GM18505 (cell line): Measurements from ENCODE around the gene MAT2B.
"Not testable (repeated sequence)": the region's sequence is repeated elsewhere in the genome, so short reads cannot be mapped to it uniquely, and the experiment has no call there.

Experiments
- ATAC-seq: cut with Tn5 transposase; IDR thresholded peaks from one replicate; pipeline ENCODE4 v1.9.1; 2021; ENCODE audit not compliant: unreplicated experiment
- POLR2A ChIP-seq: IDR thresholded peaks from 4 replicates; pipeline ENCODE4 v1.6.1; 2011; ENCODE audit warnings: borderline replicate concordance; ENCODE audit not compliant: insufficient read depth, insufficient read length; ENCODE audit errors: extremely low read depth

The MAT2B gene

GRCh38 chr5:163512526-163512925, 7.1 kb downstream of the MAT2B start:
- ATAC-seq, result no peak

GRCh38 chr5:163525096-163525495, 19.7 kb downstream of the MAT2B start:
- no peak for TF ChIP-seq POLR2A
- ATAC-seq, result no peak

More at GRCh38 chr5:163512526-163512925, 7.1 kb downstream of the MAT2B start:
- TF ChIP-seq POLR2A, result no peak

- ATAC-seq, result no peak
- TF ChIP-seq POLR2A, result no peak
These were observed 24.3 kb downstream of the MAT2B start for GRCh38 chr5:163529698-163530097.

DNA sequence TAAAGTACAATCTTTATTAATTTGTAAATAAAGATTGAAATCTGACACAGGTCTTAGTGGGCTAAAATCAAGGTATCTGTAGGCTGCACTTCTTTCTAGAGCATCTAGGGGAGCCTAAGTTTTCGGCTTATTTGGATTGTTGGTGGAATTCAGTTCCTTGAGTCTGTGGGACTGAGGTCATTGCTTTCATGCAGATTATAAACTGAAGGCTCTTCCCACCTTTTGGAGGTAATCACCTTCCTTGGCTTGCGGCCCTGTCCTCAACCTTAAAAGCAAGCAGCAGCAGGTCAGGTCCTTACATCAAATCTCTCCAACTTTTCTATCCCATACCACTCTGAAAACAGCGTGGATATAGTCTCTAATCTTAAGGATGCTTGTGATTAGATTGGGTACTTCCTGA, 25.9 kb downstream of the MAT2B start:
- no peak for ATAC-seq
- no peak for TF ChIP-seq POLR2A

GRCh38 chr5:163532171-163533084, 27.0 kb downstream of the MAT2B start:
- TF ChIP-seq POLR2A, result no peak
- ATAC-seq, result no peak

- no peak for TF ChIP-seq POLR2A
- no peak for ATAC-seq
These were observed 27.8 kb downstream of the MAT2B start for GRCh38 chr5:163533223-163533622.

DNA sequence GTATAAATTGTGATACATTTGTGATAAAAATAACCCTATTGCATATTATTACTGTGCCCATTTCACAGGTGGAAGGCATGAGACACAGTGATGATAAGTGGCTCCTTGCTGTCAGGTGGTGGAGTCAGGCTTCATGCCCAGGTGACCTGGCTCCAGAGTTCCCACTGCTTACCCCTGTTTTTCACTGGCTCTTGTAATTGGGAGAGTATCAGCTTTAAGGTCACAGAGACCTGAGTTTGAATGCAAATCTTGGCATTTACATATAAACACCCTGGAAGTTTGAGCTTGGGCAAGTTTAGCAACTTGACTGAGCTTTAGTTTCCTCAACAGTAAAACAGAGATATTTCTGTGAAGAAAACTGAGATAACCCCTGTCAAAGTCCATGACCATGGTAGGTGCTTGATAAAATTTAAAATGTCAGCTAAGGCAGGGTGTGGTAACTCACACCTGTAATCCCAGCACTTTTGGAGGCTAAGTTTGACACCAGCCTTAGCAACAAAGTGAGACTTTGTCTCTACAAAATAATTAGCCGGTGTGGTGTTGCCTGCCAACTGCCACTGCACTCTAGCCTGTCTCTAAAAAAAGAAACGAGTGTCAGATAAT, 29.2 kb downstream of the MAT2B start:
- no peak for TF ChIP-seq POLR2A
- ATAC-seq, result no peak

GRCh38 chr5:163535290-163535689, 29.9 kb downstream of the MAT2B start:
- ATAC-seq, result no peak
- TF ChIP-seq POLR2A, result no peak

DNA sequence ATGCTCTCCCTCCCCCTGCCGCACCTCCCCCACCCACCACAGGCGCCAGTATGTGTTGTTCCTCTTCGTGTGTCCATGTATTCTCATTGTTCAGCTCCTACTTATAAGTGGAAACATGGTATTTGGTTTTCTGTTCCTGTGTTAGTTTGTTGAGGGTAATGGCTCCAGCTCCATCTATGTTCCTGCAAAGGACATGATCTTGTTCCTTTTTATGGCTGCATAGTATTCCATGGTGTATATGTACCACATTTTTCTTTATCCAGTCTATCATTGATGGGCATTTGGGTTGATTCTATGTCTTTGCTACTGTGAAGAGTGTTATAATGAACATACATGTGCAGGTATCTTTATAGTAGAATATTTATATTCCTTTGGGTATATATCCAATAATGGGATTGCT, 31.0 kb downstream of the MAT2B start:
- ATAC-seq, result not testable (repeated sequence)

DNA sequence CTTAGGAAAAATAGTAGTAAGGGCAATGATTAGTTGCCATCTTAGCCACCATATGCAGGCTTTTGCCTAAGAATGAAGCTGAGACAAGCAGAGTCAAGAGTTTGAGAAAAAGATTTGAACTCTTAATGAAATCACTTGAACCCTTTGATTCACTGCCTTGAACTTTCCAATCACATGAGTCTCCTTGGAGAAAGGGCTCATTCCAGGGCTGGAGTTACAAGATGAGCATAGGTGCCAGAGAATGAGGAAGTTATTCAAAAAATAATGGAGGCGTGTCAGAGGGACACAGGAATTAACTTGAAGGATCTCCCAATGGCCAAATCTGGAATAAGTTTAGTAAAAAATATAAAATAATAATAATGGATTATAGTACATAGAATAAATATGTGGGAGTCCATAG, 35.3 kb downstream of the MAT2B start:
- ATAC-seq, result no peak
- no peak for TF ChIP-seq POLR2A

DNA sequence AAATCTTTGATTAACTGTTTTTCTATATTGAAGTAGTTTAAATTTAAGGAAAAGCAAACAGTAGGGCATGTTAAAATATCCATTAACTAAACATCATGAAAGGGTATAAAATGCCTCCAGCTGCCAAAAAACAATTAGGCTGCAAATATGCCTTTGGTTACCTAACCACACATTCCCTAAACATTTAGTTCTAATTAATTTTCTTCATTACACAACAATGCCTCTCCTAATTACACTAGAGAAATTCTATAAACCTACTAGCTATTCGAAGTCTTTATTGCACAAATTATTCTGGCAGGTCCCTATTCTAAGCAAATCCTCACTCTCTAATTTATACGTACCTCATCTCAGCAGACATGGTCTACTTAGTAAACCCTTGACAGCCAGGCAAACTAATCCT, 37.4 kb downstream of the MAT2B start:
- TF ChIP-seq POLR2A, result no peak
- ATAC-seq, result no peak

DNA sequence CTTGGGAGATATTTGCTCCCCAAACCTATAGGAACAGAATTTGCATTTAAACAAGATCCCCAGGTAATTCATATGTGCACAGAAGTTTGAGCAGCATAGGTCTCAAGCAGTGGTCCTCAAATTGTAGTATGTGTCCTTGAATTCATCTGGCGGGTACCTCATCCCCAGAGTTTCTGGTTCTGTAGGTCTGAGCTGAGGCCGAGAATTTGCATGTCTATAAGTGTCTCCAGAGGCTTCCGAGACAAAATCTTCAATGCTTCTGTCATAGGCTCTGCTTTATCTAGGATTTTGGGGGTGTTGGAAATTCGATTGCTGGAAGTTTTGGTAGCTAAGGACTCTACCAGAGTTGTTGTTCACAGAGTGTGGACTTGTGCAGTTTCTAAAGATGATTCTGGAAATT, 38.6 kb downstream of the MAT2B start:
- no peak for ATAC-seq
- no peak for TF ChIP-seq POLR2A

DNA sequence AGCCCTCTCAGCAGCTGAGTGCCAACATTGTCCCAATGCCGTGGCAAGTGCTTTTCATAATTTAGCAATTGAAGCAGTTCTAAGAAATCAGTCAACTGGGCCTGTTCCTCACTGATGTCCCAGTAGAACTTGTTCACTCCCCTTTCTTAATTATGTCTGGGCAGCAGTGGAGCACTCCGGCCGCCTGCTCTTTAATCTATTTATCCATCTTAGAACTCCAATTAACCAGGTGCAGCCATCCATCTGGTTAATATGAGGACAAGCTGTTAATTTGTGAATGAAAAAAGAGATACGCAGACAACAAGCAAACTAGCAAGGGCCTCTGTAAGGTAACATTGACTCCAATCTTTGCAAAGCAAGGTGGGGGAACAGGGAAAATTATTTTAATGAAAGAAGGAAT, 39.4 kb downstream of the MAT2B start:
- no peak for ATAC-seq
- no peak for TF ChIP-seq POLR2A

DNA sequence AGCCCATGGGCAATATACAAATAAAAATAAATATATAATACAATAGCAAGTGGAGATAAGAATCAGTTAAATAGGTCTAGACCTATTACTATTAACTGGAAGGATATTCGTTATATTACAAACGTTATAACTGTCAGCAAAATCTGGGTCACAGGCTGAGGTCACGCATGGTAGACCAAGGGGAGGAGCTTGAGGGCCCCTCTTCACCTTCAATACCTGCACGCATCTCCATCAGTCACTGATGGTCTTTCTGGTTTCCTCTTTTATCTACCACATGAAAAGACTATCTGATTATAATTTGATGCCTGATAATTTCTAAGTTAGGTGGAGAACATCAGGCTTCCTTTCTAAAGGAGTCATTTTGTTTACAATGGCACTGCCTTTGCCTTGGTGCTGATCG, 43.2 kb downstream of the MAT2B start:
- no peak for TF ChIP-seq POLR2A
- ATAC-seq, result no peak
